ENCODE data around the gene CDC14B.

Gene CDC14B

GRCh38 chr9:96464426-96464825 is 155.2 kb downstream of the CDC14B start:
- DNase-seq (ENCODE audit: low spot score) = no peak
- no peak overlapping the region for H3K27ac ChIP-seq
- POLR2A ChIA-PET (ENCODE audit: low non-redundant PET) = no interaction called here
- CTCF ChIA-PET = no interaction called here
- no peak for TF ChIP-seq CTCF (conservative IDR thresholded peaks at IDR 0.05; ENCODE audit: low read depth)

GRCh38 chr9:96462541-96462940 is 157.1 kb downstream of the CDC14B start:
- no peak overlapping the region for H3K27ac ChIP-seq
- POLR2A ChIA-PET (ENCODE audit: low non-redundant PET) = no interaction called here
- TF ChIP-seq CTCF (conservative IDR thresholded peaks at IDR 0.05; ENCODE audit: low read depth) = no peak
- no peak for DNase-seq (ENCODE audit: low spot score)
- CTCF ChIA-PET = interaction anchor here (0.6 to 0.7 kb wide), 2 partner anchors 125 to 1182 kb away, joined by 5 read pairs; no protein-coding TSS in a partner anchor

DNA sequence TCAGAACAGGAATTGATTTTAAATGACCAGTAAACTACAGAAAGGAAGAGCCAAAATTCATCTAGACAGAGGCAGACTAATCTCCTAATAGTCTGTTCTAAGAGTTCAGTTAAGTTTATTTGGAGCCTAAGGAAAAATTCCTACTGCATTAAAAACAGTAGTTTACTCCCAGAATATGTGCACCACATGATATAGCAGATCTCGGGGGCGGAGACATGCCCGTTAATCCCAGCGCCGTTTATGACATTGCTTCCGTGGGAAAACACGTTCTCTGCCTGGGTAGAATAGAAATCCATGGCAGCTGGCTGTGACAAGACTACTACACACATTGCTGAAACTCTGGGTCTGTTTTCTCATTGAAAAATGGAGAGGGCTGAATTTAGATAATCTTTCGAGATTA is 158.3 kb downstream of the CDC14B start:
- TF ChIP-seq CTCF (conservative IDR thresholded peaks at IDR 0.05; ENCODE audit: low read depth) = no peak
- H3K27ac ChIP-seq = no peak overlapping the region
- CTCF ChIA-PET = interaction anchor here (0.8 kb wide), 1 partner anchor 18 kb away, joined by 9 read pairs; no protein-coding TSS in a partner anchor
- no peak for DNase-seq (ENCODE audit: low spot score)
- POLR2A ChIA-PET (ENCODE audit: low non-redundant PET) = no interaction called here

GRCh38 chr9:96460882-96461281 is 158.8 kb downstream of the CDC14B start:
- ChIA-PET CTCF (no interaction called here), POLR2A (ENCODE audit: low non-redundant PET) (no interaction called here)
- H3K27ac ChIP-seq = no peak overlapping the region

DNA sequence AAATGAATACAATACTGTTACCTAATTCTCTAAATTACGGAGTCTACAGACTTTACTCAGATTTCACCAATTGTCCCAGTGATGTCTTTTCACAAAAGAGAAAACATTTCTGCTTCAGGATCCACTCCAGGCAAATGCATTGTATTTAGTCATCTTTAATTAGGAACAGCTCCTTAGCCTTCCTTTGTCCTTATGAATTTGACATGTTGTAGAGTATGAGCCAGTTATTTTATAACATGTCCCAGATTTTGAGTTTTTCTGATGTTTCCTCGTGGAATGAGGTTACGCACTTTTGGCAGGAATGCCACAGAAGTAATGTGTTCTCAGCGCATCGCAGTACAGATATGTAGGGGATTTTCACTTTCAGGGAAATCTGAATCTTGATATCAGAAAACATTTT is 159.2 kb downstream of the CDC14B start:
- POLR2A ChIA-PET (ENCODE audit: low non-redundant PET) = no interaction called here
- CTCF ChIA-PET = interaction anchor here (0.6 kb wide), 1 partner anchor 132 kb away, joined by 3 read pairs; no protein-coding TSS in a partner anchor

More at GRCh38 chr9:96460882-96461281, 158.8 kb downstream of the CDC14B start:
- no peak for TF ChIP-seq CTCF (conservative IDR thresholded peaks at IDR 0.05; ENCODE audit: low read depth)
- DNase-seq (ENCODE audit: low spot score) = no peak

DNA sequence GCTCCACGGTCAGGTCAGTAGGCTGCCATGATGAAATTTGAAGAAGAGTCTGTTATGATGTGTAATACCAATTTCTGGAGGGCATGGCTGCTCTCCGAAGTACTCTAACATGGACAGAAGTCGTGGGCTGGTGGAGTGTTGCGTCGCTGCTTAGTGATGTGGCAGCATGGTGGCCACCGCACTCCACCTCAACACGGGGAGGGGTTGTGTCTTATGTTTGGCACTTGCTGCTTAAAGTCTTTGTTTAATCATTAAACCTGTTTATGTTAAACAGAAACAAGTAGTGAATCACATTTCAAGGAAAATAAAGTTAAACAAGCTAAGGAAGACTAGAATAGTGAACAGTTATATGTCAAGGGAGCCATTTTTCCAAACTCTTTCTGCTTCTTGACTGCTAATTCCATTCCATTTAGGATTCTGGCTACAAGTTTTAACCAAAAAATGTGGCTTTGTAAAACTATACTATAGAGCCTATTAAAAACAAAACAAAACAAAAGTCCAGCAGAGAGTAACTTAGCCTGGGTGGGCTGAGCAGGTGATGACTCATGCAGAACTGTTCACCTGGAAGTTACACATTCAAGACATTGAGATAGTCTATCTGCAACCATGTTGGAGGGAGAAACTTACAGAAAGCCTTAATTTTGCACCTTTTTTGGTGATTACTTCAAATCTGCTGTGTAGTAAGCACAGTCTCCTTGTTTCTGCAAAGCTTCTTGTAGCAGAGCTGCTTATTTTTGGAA is 160.2 kb downstream of the CDC14B start:
- no peak for DNase-seq (ENCODE audit: low spot score)
- TF ChIP-seq CTCF (conservative IDR thresholded peaks at IDR 0.05; ENCODE audit: low read depth) = no peak
- ChIA-PET CTCF (no interaction called here), POLR2A (ENCODE audit: low non-redundant PET) (no interaction called here)
- no peak overlapping the region for H3K27ac ChIP-seq

More for the DNA sequence above, 159.2 kb downstream of the CDC14B start:
- DNase-seq (ENCODE audit: low spot score) = no peak
- no peak for TF ChIP-seq CTCF (conservative IDR thresholded peaks at IDR 0.05; ENCODE audit: low read depth)
- no peak overlapping the region for H3K27ac ChIP-seq

Measured in RWPE1 (cell line).